ENCODE measurements around the gene NDUFV1.

Gene NDUFV1

GRCh38 chr11:67576735-67577475 lies 29.8 kb upstream of the NDUFV1 start:
- no peak overlapping the region for H3K9ac ChIP-seq (ENCODE audit: low read length)
- no peak for DNase-seq (ENCODE audit: low read depth)

GRCh38 chr11:67577951-67578350 lies 28.8 kb upstream of the NDUFV1 start:
- H3K9ac ChIP-seq (ENCODE audit: low read length), result no peak overlapping the region
- H3K4me1 ChIP-seq (ENCODE audit: control insufficient read depth, insufficient read depth, low read length), result peaks cover 6% of the 10 kb centered on the region
- no peak for DNase-seq (ENCODE audit: low read depth)
- H3K4me3 ChIP-seq (ENCODE audit: low read length), result no peak overlapping the region
- no peaks in the 10 kb centered on the region for H3K36me3 ChIP-seq (ENCODE audit: control insufficient read depth, insufficient read depth, low read length, severe bottlenecking)
- peaks cover 7% of the 10 kb centered on the region for H3K9me3 ChIP-seq (ENCODE audit: control insufficient read depth, low read length)
- H3K27me3 ChIP-seq (replicated peaks; ENCODE audit: control insufficient read depth, insufficient read depth, low read length), result peaks cover 56% of the 10 kb centered on the region

More at GRCh38 chr11:67576735-67577475, 29.8 kb upstream of the NDUFV1 start:
- H3K27me3 ChIP-seq (replicated peaks; ENCODE audit: control insufficient read depth, insufficient read depth, low read length), result peaks cover 54% of the 10 kb centered on the region
- H3K4me1 ChIP-seq (ENCODE audit: control insufficient read depth, insufficient read depth, low read length), result no peaks in the 10 kb centered on the region
- peaks cover 9% of the 10 kb centered on the region for H3K9me3 ChIP-seq (ENCODE audit: control insufficient read depth, low read length)
- H3K36me3 ChIP-seq (ENCODE audit: control insufficient read depth, insufficient read depth, low read length, severe bottlenecking), result no peaks in the 10 kb centered on the region
- no peak overlapping the region for H3K4me3 ChIP-seq (ENCODE audit: low read length)

DNA sequence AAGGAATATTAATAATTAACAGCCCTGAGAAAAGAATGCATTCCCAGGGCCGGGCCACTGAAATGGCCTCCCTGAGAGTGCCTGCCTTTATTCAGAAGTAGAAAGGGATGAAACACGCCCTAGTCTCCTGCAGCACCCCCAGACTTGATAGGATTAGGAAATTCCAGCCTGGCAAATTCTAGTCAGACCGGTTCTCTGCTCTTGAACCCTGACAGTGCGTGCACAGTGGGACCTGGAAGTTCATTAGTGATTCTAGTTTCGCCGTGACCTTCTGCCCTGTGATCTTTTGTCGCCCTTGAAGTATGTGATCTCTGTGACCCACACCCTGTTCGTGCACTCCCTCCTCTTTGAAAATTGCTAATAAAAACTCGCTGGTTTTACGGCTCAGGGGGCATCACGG lies 25.3 kb upstream of the NDUFV1 start:
- peaks cover 37% of the 10 kb centered on the region for H3K27me3 ChIP-seq (replicated peaks; ENCODE audit: control insufficient read depth, insufficient read depth, low read length)
- no peak overlapping the region for H3K9ac ChIP-seq (ENCODE audit: low read length)
- H3K9me3 ChIP-seq (ENCODE audit: control insufficient read depth, low read length), result peaks cover 7% of the 10 kb centered on the region
- peaks cover 17% of the 10 kb centered on the region for H3K4me1 ChIP-seq (ENCODE audit: control insufficient read depth, insufficient read depth, low read length)
- H3K4me3 ChIP-seq (ENCODE audit: low read length), result no peak overlapping the region
- no peak for DNase-seq (ENCODE audit: low read depth)
- peaks cover 5% of the 10 kb centered on the region for H3K36me3 ChIP-seq (ENCODE audit: control insufficient read depth, insufficient read depth, low read length, severe bottlenecking)

- H3K27me3 ChIP-seq (replicated peaks; ENCODE audit: control insufficient read depth, insufficient read depth, low read length), result peaks cover 32% of the 10 kb centered on the region
- H3K9ac ChIP-seq (ENCODE audit: low read length), result no peak overlapping the region
- no peak overlapping the region for H3K4me3 ChIP-seq (ENCODE audit: low read length)
- H3K4me1 ChIP-seq (ENCODE audit: control insufficient read depth, insufficient read depth, low read length), result peaks cover 17% of the 10 kb centered on the region
- DNase-seq (ENCODE audit: low read depth), result no peak
- peaks cover 3% of the 10 kb centered on the region for H3K9me3 ChIP-seq (ENCODE audit: control insufficient read depth, low read length)
- peaks cover 10% of the 10 kb centered on the region for H3K36me3 ChIP-seq (ENCODE audit: control insufficient read depth, insufficient read depth, low read length, severe bottlenecking)
These were observed 24.7 kb upstream of the NDUFV1 start for GRCh38 chr11:67582011-67582410.

DNA sequence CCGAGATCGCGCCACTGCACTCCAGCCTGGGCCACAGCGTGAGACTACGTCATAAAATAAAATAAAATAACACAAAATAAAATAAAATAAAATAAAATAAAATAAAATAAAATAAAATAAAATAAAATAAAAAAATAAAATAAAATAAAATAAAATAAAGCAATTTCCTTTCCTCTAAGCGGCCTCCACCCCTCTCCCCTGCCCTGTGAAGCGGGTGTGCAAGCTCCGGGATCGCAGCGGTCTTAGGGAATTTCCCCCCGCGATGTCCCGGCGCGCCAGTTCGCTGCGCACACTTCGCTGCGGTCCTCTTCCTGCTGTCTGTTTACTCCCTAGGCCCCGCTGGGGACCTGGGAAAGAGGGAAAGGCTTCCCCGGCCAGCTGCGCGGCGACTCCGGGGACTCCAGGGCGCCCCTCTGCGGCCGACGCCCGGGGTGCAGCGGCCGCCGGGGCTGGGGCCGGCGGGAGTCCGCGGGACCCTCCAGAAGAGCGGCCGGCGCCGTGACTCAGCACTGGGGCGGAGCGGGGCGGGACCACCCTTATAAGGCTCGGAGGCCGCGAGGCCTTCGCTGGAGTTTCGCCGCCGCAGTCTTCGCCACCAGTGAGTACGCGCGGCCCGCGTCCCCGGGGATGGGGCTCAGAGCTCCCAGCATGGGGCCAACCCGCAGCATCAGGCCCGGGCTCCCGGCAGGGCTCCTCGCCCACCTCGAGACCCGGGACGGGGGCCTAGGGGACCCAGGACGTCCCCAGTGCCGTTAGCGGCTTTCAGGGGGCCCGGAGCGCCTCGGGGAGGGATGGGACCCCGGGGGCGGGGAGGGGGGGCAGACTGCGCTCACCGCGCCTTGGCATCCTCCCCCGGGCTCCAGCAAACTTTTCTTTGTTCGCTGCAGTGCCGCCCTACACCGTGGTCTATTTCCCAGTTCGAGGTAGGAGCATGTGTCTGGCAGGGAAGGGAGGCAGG lies 23.2 kb upstream of the NDUFV1 start, which contains the start of gene GSTP1:
Gene GSTP1, plus strand, starts transcription at position 566 of the 958 bp plus-strand sequence. Its CDS starts 32 bp downstream, at position 598.
- Histone ChIP-seq H3K9ac (ENCODE audit: low read length) (peak within 1 kb of the TSS; percentile 89), H3K4me3 (ENCODE audit: low read length) (peak within 1 kb of the TSS; percentile 87), H3K4me1 (ENCODE audit: control insufficient read depth, insufficient read depth, low read length) (peaks cover 17% of the 10 kb centered on the region), H3K36me3 (ENCODE audit: control insufficient read depth, insufficient read depth, low read length, severe bottlenecking) (peaks cover 16% of the 10 kb centered on the region), H3K9me3 (ENCODE audit: control insufficient read depth, low read length) (no peaks in the 10 kb centered on the region), H3K27me3 (replicated peaks; ENCODE audit: control insufficient read depth, insufficient read depth, low read length) (peaks cover 17% of the 10 kb centered on the region)
- DNase-seq (ENCODE audit: low read depth), result peak; percentile 97

- peaks cover 17% of the 10 kb centered on the region for H3K4me1 ChIP-seq (ENCODE audit: control insufficient read depth, insufficient read depth, low read length)
- H3K4me3 ChIP-seq (ENCODE audit: low read length), result peak overlapping the region; percentile 87
- DNase-seq (ENCODE audit: low read depth), result peak; percentile 66
- peaks cover 16% of the 10 kb centered on the region for H3K36me3 ChIP-seq (ENCODE audit: control insufficient read depth, insufficient read depth, low read length, severe bottlenecking)
- H3K27me3 ChIP-seq (replicated peaks; ENCODE audit: control insufficient read depth, insufficient read depth, low read length), result peaks cover 11% of the 10 kb centered on the region
- no peaks in the 10 kb centered on the region for H3K9me3 ChIP-seq (ENCODE audit: control insufficient read depth, low read length)
- peak overlapping the region; percentile 89 for H3K9ac ChIP-seq (ENCODE audit: low read length)
These were observed 22.4 kb upstream of the NDUFV1 start for GRCh38 chr11:67584205-67584880.

- no peaks in the 10 kb centered on the region for H3K9me3 ChIP-seq (ENCODE audit: control insufficient read depth, low read length)
- peaks cover 17% of the 10 kb centered on the region for H3K4me1 ChIP-seq (ENCODE audit: control insufficient read depth, insufficient read depth, low read length)
These were observed 21.6 kb upstream of the NDUFV1 start for GRCh38 chr11:67584881-67585873.

DNA sequence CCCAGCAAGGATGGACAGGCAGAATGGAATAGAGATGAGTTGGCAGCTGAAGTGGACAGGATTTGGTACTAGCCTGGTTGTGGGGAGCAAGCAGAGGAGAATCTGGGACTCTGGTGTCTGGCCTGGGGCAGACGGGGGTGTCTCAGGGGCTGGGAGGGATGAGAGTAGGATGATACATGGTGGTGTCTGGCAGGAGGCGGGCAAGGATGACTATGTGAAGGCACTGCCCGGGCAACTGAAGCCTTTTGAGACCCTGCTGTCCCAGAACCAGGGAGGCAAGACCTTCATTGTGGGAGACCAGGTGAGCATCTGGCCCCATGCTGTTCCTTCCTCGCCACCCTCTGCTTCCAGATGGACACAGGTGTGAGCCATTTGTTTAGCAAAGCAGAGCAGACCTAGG lies 20.8 kb upstream of the NDUFV1 start:
- no peak for DNase-seq (ENCODE audit: low read depth)
- no peak overlapping the region for H3K9ac ChIP-seq (ENCODE audit: low read length)
- no peaks in the 10 kb centered on the region for H3K9me3 ChIP-seq (ENCODE audit: control insufficient read depth, low read length)
- H3K4me1 ChIP-seq (ENCODE audit: control insufficient read depth, insufficient read depth, low read length), result peaks cover 17% of the 10 kb centered on the region
- no peak overlapping the region for H3K4me3 ChIP-seq (ENCODE audit: low read length)
- H3K36me3 ChIP-seq (ENCODE audit: control insufficient read depth, insufficient read depth, low read length, severe bottlenecking), result peaks cover 16% of the 10 kb centered on the region
- H3K27me3 ChIP-seq (replicated peaks; ENCODE audit: control insufficient read depth, insufficient read depth, low read length), result peaks cover 3% of the 10 kb centered on the region

More at GRCh38 chr11:67584881-67585873, 21.6 kb upstream of the NDUFV1 start:
- H3K9ac ChIP-seq (ENCODE audit: low read length), result peak overlapping the region; percentile 89
- peak overlapping the region; percentile 87 for H3K4me3 ChIP-seq (ENCODE audit: low read length)
- no peak for DNase-seq (ENCODE audit: low read depth)
- peaks cover 3% of the 10 kb centered on the region for H3K27me3 ChIP-seq (replicated peaks; ENCODE audit: control insufficient read depth, insufficient read depth, low read length)
- peaks cover 16% of the 10 kb centered on the region for H3K36me3 ChIP-seq (ENCODE audit: control insufficient read depth, insufficient read depth, low read length, severe bottlenecking)

DNA sequence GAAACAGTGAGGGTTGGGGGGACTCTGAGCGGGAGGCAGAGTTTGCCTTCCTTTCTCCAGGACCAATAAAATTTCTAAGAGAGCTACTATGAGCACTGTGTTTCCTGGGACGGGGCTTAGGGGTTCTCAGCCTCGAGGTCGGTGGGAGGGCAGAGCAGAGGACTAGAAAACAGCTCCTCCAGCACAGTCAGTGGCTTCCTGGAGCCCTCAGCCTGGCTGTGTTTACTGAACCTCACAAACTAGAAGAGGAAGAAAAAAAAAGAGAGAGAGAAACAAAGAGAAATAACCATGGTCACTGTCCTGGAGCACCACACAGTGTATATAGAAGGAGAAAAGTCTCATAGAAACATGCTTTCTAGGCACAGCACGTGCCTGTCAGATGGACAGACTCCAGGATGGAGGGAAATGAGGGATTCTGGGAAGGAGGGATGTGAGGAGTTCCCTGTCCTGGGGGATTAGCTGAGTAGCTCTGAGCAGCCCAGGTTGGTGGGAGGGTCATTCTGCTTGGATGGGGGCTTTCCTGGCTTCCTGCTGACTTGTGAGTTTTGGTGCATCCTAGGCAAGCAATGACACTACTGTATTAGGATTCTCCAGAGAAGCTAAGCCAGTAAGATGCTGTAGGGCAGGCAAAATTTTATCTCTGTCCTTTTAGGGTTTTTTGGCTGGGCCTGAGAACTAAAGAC lies 20.0 kb upstream of the NDUFV1 start:
- Histone ChIP-seq H3K4me3 (ENCODE audit: low read length) (no peak overlapping the region), H3K9me3 (ENCODE audit: control insufficient read depth, low read length) (no peaks in the 10 kb centered on the region), H3K4me1 (ENCODE audit: control insufficient read depth, insufficient read depth, low read length) (peaks cover 17% of the 10 kb centered on the region), H3K36me3 (ENCODE audit: control insufficient read depth, insufficient read depth, low read length, severe bottlenecking) (peaks cover 16% of the 10 kb centered on the region), H3K27me3 (replicated peaks; ENCODE audit: control insufficient read depth, insufficient read depth, low read length) (peaks cover 3% of the 10 kb centered on the region), H3K9ac (ENCODE audit: low read length) (no peak overlapping the region)
- DNase-seq (ENCODE audit: low read depth), result no peak

GRCh38 chr11:67588136-67588503 lies 18.6 kb upstream of the NDUFV1 start:
- DNase-seq (ENCODE audit: low read depth), result no peak
- H3K36me3 ChIP-seq (ENCODE audit: control insufficient read depth, insufficient read depth, low read length, severe bottlenecking), result peaks cover 16% of the 10 kb centered on the region

More at GRCh38 chr11:67588136-67588503, 18.6 kb upstream of the NDUFV1 start:
- Histone ChIP-seq H3K4me1 (ENCODE audit: control insufficient read depth, insufficient read depth, low read length) (peaks cover 11% of the 10 kb centered on the region), H3K9ac (ENCODE audit: low read length) (no peak overlapping the region), H3K4me3 (ENCODE audit: low read length) (no peak overlapping the region), H3K9me3 (ENCODE audit: control insufficient read depth, low read length) (no peaks in the 10 kb centered on the region), H3K27me3 (replicated peaks; ENCODE audit: control insufficient read depth, insufficient read depth, low read length) (no peaks in the 10 kb centered on the region)

Data from adipocyte (in vitro differentiated cells).